Stimulated activated CD8-positive, alpha-beta memory T cell treated with anti-CD3 and anti-CD28 coated beads, Interleukin-12 subunit alpha, Interleukin-12 subunit beta, amount 100 ng/mL, for 24 hours (primary cell): ENCODE data around the gene SOX21.
"Not testable (repeated sequence)": the region's sequence is repeated elsewhere in the genome, so short reads cannot be mapped to it uniquely, and the experiment has no call there.

ENCODE experiments used
- DNase-seq: peaks from one replicate; pipeline ENCODE4 v3.0.0-alpha.2; 2020; ENCODE audit errors: extremely low read depth

The SOX21 gene

DNA sequence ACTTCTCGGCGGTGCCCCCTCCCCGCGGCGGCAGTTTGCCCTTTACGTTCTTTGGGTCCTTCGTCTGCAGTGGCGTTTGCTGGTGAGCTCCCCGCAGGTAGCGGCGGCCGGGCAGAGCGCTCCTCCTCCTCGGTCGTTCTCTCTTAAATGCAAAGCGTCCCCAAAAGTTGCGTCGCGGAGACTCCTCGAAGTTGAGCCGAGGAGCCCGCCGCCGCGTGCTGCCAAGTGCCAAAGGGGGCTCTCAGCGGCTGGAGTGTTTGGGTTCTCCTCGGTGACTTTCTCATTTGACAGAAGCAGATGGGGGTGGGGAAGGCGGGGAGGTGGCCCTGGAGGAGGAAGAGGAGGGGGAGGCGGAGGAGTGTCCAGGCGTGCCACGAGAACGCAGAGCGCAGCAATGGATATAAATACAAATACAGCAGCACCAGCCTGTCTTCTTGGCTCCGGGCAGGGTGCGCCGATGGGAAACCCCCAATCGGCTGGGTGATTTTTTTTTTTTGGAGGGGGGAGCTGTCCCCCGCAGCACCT is at the start of gene SOX21:
SOX21 (minus strand) TSS at position 259 of the 525 bp plus-strand sequence. CDS start 496 bp downstream, outside the sequence.
- DNase-seq = no peak

- DNase-seq = no peak
Observed at GRCh38 chr13:94761407-94761806, 49.1 kb upstream of the SOX21 start.

- no peak for DNase-seq
Observed at GRCh38 chr13:94759120-94759728, 46.9 kb upstream of the SOX21 start.

- no peak for DNase-seq
Observed at GRCh38 chr13:94758436-94758960, 46.2 kb upstream of the SOX21 start.

DNA sequence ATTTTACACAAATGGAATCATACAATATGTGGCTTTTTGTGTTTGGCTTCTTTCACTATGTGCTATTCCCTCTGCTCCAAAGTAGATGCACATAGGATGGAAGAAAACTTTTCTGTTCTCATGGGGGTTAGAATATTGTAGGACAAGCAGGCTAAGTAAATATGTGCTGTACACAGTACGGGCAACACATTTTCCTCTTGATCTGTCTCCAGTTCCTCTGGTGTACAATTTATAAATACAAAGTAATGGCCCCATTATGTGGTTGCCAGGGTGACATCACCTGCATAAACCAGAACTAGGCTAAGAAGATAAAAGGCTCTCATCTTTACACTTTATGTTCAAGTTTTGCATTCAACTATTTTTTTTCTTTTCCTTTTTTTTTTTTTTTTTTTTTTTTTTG is 41.0 kb upstream of the SOX21 start:
- no peak for DNase-seq

DNA sequence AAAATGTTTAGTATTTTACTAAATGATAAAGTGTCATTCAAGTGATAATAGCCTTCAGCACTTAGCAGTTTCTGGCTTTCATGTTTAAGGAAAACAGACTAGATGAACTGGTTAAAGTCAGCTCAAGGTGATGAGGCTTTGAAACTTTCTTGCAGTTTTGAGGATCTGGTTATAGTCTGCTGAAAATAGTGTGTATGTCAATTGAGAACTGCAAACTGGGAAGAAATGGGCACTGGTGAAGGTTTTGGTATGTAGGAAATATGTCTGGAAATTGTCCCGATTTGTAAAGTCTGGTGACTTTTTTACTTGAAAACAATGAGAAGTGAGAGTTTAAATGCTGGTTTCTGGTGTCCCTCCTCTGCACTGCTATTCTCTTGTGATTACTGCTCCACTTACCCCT is 36.8 kb upstream of the SOX21 start:
- no peak for DNase-seq

- DNase-seq = no peak
Observed at GRCh38 chr13:94739235-94739634, 26.9 kb upstream of the SOX21 start.

DNA sequence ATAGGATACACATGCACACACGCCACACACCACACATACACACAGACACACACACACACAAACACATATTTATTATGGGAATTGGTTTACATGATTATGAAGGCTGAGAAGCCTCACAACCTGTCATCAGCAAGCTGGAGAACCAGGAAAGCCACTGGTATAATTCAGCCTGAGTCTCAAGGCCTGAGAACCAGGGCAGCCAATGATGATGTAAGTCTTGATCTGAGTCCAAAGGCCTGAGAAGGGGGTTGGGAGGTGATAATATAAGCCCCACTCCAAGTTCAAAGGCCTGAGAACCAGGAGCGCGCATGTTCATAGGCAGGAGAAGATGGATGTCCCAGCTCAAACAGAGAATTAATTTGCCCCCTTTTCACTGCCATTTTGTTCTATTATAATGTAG is 18.7 kb upstream of the SOX21 start:
- DNase-seq = no peak

- DNase-seq = not testable (repeated sequence)
Observed at GRCh38 chr13:94729941-94730340, 17.6 kb upstream of the SOX21 start.

DNA sequence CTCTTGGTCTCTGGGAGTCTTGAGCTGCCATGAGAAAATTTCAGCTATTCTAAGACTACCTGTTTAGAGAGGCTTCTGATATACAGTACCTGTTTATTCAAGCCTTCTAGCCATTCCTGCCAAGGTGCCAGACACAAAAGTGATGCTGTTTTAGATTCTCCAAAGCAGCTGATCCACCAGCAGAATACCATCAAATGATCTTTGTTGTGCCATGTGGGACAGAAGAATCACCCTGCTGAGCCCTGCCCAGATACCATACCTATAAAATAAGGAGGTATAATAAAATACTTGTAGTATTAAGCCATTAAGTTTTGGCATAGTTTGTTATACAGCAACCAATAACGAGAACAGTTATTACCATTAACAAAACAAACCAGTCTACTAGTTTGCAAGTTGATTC is 14.1 kb upstream of the SOX21 start:
- DNase-seq = no peak

DNA sequence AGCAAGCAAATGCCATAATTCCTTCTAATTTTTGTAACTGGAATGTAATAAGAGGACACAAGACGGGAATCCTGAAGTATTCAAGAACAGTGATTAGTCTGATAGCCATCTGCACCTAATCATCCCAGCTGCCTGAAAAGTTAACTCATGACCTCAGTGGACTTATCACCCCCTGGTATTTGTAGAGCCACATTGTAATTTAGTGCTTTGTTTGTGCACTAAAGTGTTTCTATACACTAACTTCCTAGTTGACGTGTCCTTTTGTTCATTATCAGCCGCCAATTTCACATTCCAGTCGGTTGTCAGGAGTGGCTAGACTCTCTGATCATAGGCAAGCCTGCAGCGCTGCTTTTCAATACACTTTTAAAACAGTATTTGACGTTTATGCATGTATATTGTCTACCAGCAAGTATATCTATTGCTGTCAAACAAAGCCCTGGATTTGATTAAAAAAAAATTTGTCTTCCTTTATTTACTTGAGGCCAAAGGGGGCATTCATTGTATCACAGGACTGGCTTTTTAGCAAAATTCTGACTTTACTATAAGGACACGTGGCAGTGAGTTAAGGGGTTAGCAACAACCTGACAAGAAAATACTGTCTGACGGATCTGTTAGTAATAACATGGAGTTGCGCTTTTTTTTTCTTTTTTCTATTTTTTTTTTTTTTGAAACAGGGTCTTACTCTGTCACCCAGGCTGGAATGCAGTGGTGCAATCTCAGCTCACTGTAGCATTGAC is 10.4 kb upstream of the SOX21 start:
- no peak for DNase-seq

DNA sequence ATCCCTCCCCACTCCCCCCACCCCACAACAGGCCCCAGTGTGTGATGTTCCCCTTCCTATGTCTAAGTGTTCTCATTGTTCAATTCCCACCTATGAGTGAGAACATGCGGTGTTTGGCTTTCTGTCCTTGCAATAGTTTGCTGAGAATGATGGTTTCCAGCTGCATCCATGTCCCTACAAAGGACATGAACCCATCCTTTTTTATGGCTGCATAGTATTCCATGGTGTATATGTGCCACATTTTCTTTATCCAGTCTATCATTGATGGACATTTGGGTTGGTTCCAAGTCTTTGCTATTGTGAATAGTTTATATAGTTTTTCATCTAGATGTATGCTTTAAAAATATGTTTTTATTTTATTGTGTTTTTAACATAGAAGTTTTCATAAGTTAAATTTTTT is 6.4 kb upstream of the SOX21 start:
- not testable (repeated sequence) for DNase-seq

- no peak for DNase-seq
Observed at GRCh38 chr13:94717916-94718315, 5.6 kb upstream of the SOX21 start.

DNA sequence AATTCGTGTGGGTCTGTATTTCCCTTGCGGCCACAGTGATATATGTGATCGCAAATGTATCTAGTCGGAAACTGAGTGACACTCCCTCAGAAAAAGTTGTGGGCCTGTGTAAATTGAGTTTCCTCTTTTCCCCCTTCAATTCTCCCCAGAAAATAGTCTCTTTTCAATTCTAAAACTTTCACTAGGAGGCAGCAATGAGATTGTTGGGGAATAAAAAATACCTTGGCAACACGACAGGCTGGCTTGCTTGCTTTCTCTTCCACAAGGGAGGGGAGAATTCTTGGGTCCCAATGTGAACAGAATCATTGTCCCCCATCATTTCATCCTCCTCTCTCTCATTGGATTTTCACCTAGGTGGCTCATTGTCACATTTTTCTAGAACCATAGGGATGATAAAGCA is 3.7 kb upstream of the SOX21 start:
- DNase-seq = no peak

DNA sequence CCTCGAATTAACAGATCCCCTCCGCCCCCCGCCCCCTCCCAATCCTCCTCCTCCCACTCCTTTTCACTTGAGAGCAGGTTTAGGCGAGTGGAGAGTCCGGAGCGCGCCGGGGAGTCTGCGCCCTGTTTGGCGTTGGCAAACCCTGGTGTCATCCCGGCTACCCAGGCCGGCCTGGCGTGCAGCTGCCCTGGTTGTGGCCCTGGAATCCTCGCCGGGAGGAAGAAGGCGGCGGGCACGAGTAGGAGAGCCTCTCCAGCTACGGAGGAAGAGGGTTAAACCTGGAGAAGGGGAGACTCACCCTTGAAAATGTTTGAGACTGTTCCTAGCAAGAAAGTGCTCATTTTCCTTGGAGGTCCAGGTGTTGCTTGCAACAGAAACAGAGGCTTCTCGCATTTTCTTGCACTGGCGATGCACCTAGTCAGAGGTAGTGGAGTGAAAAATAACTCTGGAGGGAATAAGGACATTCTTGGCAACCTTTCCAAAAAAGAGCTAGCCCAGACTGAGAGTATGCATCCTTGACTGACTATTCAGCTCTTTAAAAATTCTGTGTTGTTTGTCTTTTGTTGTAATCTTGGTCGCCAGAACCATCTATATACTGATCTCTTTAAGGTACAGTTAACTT is 1.3 kb upstream of the SOX21 start:
- DNase-seq = no peak

DNA sequence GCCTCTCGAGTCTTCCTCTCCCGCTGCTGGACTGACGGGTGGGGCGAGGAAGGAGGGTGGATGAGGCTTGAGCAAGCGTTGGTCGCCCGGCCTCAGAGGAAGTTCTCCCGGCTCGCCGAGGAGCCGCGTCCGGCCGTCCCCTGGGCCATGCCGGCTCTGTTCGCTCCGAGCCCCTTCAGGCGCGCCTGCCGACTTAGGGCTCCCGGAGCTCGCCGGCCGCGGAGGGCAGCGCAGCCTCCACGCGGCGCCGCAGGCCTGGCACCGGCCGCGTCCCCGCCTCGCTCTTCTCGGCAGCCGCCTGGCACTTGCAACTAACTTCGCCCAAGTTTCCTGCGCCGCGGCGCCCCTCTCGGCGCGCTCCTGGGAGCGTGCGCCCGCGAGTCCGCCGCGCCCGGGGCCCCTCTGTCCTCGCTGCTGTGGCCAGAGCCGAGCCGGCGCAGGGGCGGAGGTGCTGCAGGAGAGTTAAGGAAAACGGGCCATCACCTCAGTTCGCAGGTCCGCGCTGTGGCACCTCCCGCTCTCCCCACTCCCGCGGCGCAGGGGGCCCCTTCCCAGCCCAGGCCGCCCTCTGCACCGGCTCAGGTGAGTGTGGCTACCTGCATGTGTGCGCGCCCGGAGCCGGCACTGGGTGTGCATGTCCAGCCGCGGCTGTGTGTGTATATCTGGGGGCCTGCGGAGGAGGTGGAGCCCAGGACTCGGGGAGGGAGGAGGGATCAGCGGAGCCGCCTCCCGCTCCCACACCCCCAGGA is 641 bp upstream of the SOX21 start:
- no peak for DNase-seq

- no peak for DNase-seq
Observed at GRCh38 chr13:94711561-94712286, 621 bp downstream of the SOX21 start.

GRCh38 chr13:94710881-94711560 is 1.3 kb downstream of the SOX21 start:
- DNase-seq = no peak

- no peak for DNase-seq
Observed at GRCh38 chr13:94710065-94710781, 2.1 kb downstream of the SOX21 start.
